C4-2B (cell line): Measurements from ENCODE around the gene HAND1.

Experiments used
- CTCF ChIP-seq: fragments of 450-650 bp; conservative IDR thresholded peaks from 2 replicates; pipeline ENCODE4 v1.5.1; 2017; ENCODE audit warnings: mild to moderate bottlenecking
- ZFX ChIP-seq: fragments of 450-650 bp; IDR thresholded peaks from 2 replicates; pipeline ENCODE4 v1.6.1; 2017

- TF ChIP-seq CTCF: no peak
- TF ChIP-seq ZFX: no peak
Measured at GRCh38 chr5:154445422-154446194, 32.4 kb downstream of the HAND1 start, which contains the start of gene SAP30L.
